SKM-1 treated with dmso at 0.1 percent for 144 hours (cell line): ENCODE results near the gene PHC1.

ENCODE experiments used
- DNase-seq: peaks from one replicate; lab custom pipeline; 2025; ENCODE audit not compliant: unreplicated experiment; lab: John Stamatoyannopoulos, UW

PHC1 gene

GRCh38 chr12:8914033-8914715 lies at the start of gene PHC1:
PHC1 (plus strand) TSS chr12:8914509; CDS start chr12:8917678, 3,169 bp downstream.
- peak; percentile 15 for DNase-seq

DNA sequence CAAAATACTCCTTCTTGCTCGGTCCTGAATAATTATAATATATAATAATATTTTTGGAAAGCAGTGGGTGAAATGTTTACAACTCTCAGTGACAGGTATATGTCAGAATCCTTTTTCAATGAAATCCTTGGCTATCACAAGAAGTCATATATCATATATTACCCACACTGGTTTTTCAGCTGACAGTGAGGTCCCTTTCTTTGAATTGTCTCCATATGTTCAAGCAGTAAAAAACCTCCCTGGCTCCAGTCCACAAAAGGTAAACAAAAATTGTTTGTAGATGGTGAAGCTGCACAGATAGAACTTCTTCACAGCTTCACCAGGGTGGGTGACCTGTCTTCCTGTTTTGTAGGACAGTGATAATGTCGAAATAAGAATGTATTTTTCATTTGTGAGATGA lies 47.9 kb upstream of the PHC1 start:
- no peak for DNase-seq

DNA sequence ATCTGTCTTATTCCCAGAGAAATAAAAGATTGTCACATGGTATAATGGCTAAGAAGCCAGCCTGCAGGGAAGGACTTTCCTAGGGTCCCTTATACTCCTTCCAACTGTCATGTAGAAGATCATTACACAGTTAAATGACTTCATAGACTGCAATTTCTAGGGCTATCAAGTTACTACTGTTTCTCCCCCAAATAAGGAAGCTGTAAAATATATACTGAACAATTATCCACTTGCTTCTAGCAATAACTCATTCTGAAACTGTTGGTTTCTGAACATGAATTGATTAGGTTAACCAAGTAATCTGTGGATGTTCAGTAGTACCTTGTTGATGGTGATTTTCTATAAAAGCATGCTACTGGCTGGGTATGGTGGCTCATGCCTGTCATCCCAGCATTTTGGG lies 47.3 kb upstream of the PHC1 start:
- DNase-seq: no peak

- DNase-seq: no peak
Observed at GRCh38 chr12:8867786-8868185, 46.5 kb upstream of the PHC1 start.

GRCh38 chr12:8870586-8870985 lies 43.7 kb upstream of the PHC1 start:
- no peak for DNase-seq

- no peak for DNase-seq
Observed at GRCh38 chr12:8871068-8871467, 43.2 kb upstream of the PHC1 start.

- no peak for DNase-seq
Observed at GRCh38 chr12:8876887-8877286, 37.4 kb upstream of the PHC1 start.

GRCh38 chr12:8886502-8887284 lies 27.6 kb upstream of the PHC1 start:
- no peak for DNase-seq

GRCh38 chr12:8887285-8887715 lies 27.0 kb upstream of the PHC1 start:
- no peak for DNase-seq

- no peak for DNase-seq
Observed at GRCh38 chr12:8890313-8891085, 23.8 kb upstream of the PHC1 start.

DNA sequence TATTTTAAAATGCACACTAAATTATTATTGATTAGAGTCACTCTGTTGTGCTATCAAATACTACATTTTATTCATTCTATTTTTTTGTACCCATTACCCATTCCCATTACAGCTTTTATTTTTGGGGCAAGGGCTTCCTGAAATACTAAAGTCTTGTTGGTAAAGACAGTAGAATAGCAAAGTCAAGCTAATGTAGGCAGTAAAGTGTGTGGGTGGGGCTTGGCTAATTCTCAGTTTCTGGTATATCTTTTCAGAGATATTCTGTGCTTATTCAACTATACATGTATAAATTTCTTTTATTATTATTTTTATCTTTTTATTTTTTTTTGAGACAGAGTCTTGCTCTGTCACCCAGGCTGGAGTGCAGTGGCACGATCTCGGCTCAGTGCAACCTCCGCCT lies 22.3 kb upstream of the PHC1 start:
- no peak for DNase-seq

DNA sequence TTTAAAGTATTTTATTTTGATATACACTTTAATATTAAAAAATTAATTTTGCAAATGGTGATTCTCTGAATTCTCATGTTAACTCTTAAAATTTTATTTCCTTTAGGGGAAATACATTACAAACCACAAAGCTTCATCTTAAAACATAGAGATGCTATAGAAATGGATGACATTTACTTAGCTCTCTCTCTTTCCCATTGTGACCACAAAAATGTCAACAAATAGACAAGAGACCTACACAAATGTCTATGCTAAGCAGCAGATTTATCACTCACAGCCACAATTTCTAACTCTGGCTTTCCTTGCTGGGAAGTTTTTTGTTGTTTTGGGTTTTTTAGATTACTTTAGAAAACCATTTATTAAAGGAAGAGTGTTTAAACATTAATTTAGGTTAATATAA lies 19.9 kb upstream of the PHC1 start:
- DNase-seq: no peak

GRCh38 chr12:8894986-8895385 lies 19.3 kb upstream of the PHC1 start:
- no peak for DNase-seq

GRCh38 chr12:8897081-8897480 lies 17.2 kb upstream of the PHC1 start:
- DNase-seq: no peak

- DNase-seq: peak; percentile 28
Observed at GRCh38 chr12:8899830-8900229, 14.5 kb upstream of the PHC1 start.

DNA sequence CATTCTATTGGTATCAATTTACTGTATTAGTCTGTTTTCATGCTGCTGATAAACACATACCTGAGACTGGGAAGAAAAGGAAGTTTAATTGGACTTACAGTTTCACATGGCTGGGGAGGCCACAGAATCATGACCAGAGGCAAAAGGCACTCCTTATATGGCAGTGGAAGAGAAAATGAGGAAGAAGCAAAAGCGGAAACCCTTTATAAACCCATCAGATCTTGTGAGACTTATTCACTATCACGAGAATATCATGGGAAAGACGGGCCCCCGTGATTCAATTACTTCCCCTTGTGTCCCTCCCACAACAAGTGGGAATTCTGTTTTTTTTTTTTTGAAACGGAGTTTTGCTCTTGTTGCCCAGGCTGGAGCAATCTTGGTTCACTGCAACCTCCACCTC lies 11.6 kb upstream of the PHC1 start:
- peak; percentile 58 for DNase-seq

DNA sequence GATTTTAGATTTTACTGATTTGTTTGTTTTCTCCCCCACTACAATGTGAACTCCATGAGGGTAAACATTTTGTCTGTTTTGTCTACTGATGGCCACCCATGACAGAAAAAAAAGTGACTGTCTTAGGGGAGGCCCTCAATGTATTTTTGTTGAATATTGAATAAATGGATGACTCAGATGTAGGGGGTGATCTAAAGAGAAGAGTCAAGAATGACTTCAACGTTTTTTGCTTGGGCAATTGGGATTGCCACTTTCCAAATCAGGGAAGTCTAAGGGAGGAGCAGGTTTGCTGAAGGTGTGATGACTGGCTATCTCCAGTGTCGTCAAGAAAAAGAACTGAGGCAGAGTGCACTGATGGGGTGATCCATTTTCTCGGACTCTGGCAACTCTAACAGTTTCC lies 10.7 kb upstream of the PHC1 start:
- DNase-seq: no peak

- DNase-seq: no peak
Observed at GRCh38 chr12:8904665-8905064, 9.6 kb upstream of the PHC1 start.

DNA sequence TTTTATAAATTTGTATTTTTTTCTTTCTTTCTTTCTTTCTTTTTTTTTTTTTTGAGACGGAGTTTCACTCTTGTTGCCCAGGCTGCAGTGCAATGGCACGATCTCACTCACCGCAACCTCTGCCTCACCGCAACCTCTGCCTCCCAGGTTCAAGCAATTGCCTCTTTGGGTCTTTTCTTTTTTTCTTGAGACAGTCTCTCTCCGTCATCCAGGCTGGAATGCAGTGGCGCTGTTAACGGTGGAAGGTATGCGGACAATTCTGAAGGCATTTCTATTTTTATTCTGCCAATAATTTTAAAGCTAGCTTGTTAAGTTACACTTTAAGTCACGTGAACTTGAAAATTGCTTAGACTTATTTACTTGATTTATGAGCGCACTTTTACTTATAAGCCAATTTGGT lies 8.8 kb upstream of the PHC1 start:
- DNase-seq: no peak

DNA sequence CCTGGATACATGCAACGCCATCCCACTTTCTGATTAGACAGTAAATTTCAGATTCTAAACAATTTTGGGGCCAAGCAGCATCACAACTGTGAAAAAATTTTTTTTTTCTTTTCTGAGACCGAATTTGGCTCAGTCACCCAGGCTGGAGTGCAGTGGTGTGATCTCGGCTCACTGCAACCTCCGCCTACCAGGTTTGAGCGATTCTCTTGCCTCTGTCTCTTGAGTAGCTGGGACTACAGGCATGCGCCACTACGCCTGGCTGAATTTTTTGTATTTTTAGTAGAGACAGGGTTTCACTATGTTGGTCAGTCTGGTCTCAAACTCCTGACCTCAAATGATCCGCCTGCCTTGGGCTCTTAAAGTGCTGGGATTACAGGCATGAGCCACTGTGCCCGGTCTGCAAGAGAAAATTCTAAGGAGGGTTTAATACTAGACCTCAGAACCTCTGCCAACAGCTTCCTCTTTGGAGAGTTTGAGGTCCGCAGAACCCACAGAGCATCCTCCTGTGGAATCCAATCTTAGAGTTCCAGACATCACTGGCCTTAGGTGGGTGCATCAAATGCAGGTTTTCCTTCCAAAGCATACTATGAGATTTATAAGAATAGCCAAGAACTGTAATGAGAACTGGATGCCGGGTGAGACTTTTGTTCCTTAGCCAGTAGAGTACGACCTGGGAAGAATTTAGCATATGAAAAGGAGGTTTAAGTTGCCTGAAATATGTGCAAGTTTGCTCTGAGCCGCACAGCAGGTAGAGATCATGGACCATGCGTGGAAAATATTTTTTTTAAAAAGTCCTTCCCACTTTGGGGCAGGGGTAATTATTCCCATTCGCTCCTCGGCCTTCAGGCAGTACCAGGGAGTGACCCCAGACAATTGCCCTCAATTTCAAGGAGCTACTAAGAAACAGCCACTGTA lies 7.8 kb upstream of the PHC1 start:
- no peak for DNase-seq

GRCh38 chr12:8907513-8907912 lies 6.8 kb upstream of the PHC1 start:
- no peak for DNase-seq
